H9 (cell line): ENCODE measurements around the gene RAI14. TPM values are rescaled to one million over a fixed set of nuclear protein-coding genes. Genes with fewer than 3 reads are reported as not detected.

ENCODE experiments used
- DNase-seq: peaks from one replicate; pipeline ENCODE4 v3.0.0-alpha.2; 2017
- H2AFZ ChIP-seq: one replicate; pipeline ENCODE4 v1.6.1; 2013; ENCODE audit warnings: mild to moderate bottlenecking, low read length, control low read depth, moderate library complexity
- H2AK5ac ChIP-seq: 2 replicates; pipeline ENCODE4 v1.6.1; 2013; ENCODE audit warnings: low read length, control low read depth, mixed read lengths; ENCODE audit not compliant: insufficient read length
- H2BK120ac ChIP-seq: one replicate; pipeline ENCODE4 v1.6.1; 2013; ENCODE audit warnings: low read depth, mild to moderate bottlenecking, low read length, control low read depth, inconsistent platforms; ENCODE audit not compliant: poor library complexity, severe bottlenecking
- H2BK12ac ChIP-seq: 2 replicates; pipeline ENCODE4 v1.6.1; 2013; ENCODE audit warnings: low read length, control low read depth, mixed read lengths, low read depth; ENCODE audit not compliant: insufficient read length
- H2BK15ac ChIP-seq: 2 replicates; pipeline ENCODE4 v1.6.1; 2013; ENCODE audit warnings: low read depth, low read length, control low read depth
- H2BK20ac ChIP-seq: one replicate; pipeline ENCODE4 v1.6.1; 2013; ENCODE audit warnings: low read depth, mild to moderate bottlenecking, low read length, control low read depth, inconsistent platforms; ENCODE audit not compliant: poor library complexity, severe bottlenecking
- H2BK5ac ChIP-seq: 2 replicates; pipeline ENCODE4 v1.6.1; 2013; ENCODE audit warnings: low read length, control low read depth, mixed read lengths; ENCODE audit not compliant: insufficient read length
- H3K14ac ChIP-seq: 2 replicates; pipeline ENCODE4 v1.6.1; 2013; ENCODE audit warnings: low read length, control low read depth; ENCODE audit not compliant: insufficient read depth
- H3K18ac ChIP-seq: 2 replicates; pipeline ENCODE4 v1.6.1; 2013; ENCODE audit warnings: low read depth, mild to moderate bottlenecking, mixed read lengths, low read length, control low read depth; ENCODE audit not compliant: insufficient read length
- H3K23ac ChIP-seq: 2 replicates; pipeline ENCODE4 v1.6.1; 2013; ENCODE audit warnings: low read length, control low read depth, mixed read lengths, low read depth; ENCODE audit not compliant: insufficient read length
- H3K23me2 ChIP-seq: 2 replicates; pipeline ENCODE4 v1.6.1; 2013; ENCODE audit warnings: low read depth, mild to moderate bottlenecking, mixed read lengths, low read length, control low read depth; ENCODE audit not compliant: insufficient read length, poor library complexity, severe bottlenecking
- H3K27ac ChIP-seq: 2 replicates; pipeline ENCODE4 v1.5.1; 2013; ENCODE audit warnings: low read length, control low read depth, mixed read lengths, low read depth; ENCODE audit not compliant: insufficient read length
- H3K27me3 ChIP-seq: 2 replicates; pipeline ENCODE4 v1.6.1; 2013; ENCODE audit warnings: low read length, control low read depth, inconsistent platforms; ENCODE audit not compliant: insufficient read depth
- H3K4ac ChIP-seq: 2 replicates; pipeline ENCODE4 v1.6.1; 2013; ENCODE audit warnings: low read depth, mild to moderate bottlenecking, control low read depth, inconsistent platforms, low read length, moderate library complexity
- H3K4me1 ChIP-seq: 2 replicates; pipeline ENCODE4 v1.6.1; 2013; ENCODE audit warnings: low read length, control low read depth, inconsistent platforms; ENCODE audit not compliant: insufficient read depth
- H3K4me2 ChIP-seq: 2 replicates; pipeline ENCODE4 v1.6.1; 2013; ENCODE audit warnings: low read length, control low read depth, mixed read lengths; ENCODE audit not compliant: insufficient read length, insufficient read depth
- H3K56ac ChIP-seq: 2 replicates; pipeline ENCODE4 v1.6.1; 2013; ENCODE audit warnings: low read depth, mild to moderate bottlenecking, mixed read lengths, low read length, control low read depth; ENCODE audit not compliant: insufficient read length
- H3K79me1 ChIP-seq: 2 replicates; pipeline ENCODE4 v1.6.1; 2013; ENCODE audit warnings: low read depth, mild to moderate bottlenecking, moderate library complexity, low read length, control low read depth, inconsistent platforms; ENCODE audit not compliant: insufficient read depth, poor library complexity, severe bottlenecking
- H3K79me2 ChIP-seq: 2 replicates; pipeline ENCODE4 v1.6.1; 2013; ENCODE audit warnings: low read length, control low read depth, inconsistent platforms; ENCODE audit not compliant: insufficient read depth
- H3K9ac ChIP-seq: 2 replicates; pipeline ENCODE4 v1.6.1; 2013; ENCODE audit warnings: low read length, control low read depth, mixed read lengths; ENCODE audit not compliant: insufficient read length; ENCODE audit errors: extremely low read depth
- H3K9me3 ChIP-seq: one replicate; pipeline ENCODE4 v1.6.1; 2013; ENCODE audit warnings: low read depth, low read length, inconsistent platforms; ENCODE audit not compliant: control insufficient read depth
- H3T11ph ChIP-seq: one replicate; pipeline ENCODE4 v1.6.1; 2013; ENCODE audit warnings: mild to moderate bottlenecking, low read length, control low read depth, inconsistent platforms
- H4K20me1 ChIP-seq: one replicate; pipeline ENCODE4 v1.6.1; 2013; ENCODE audit not compliant: control insufficient read depth, insufficient read length, insufficient read depth
- H4K5ac ChIP-seq: 2 replicates; pipeline ENCODE4 v1.6.1; 2013; ENCODE audit warnings: low read depth, mild to moderate bottlenecking, mixed read lengths, low read length, control low read depth; ENCODE audit not compliant: insufficient read length
- H4K8ac ChIP-seq: replicated peaks from 2 replicates; pipeline ENCODE4 v1.6.1; 2013; ENCODE audit warnings: low read length, control low read depth, mixed read lengths, low read depth; ENCODE audit not compliant: insufficient read length
- H4K91ac ChIP-seq: 2 replicates; pipeline ENCODE4 v1.6.1; 2013; ENCODE audit warnings: low read depth, mild to moderate bottlenecking, moderate library complexity, mixed read lengths, low read length, control low read depth; ENCODE audit not compliant: insufficient read length
- H3K27ac Mint-ChIP-seq, 3 experiments: 2 replicates in 2 of 3; 3 replicates in 1 of 3; pipeline ENCODE4 v1.8.0; 2020 to 2021; ENCODE audit warnings: mixed read lengths in 3 of 3, mild to moderate bottlenecking in 1 of 3, moderate library complexity in 1 of 3
- H3K27me3 Mint-ChIP-seq: 2 replicates; pipeline ENCODE4 v1.8.0; 2021; ENCODE audit warnings: low read depth, mild to moderate bottlenecking, moderate library complexity, mixed read lengths
- H3K36me3 Mint-ChIP-seq, 3 experiments: 2 replicates in 2 of 3; 3 replicates in 1 of 3; pipeline ENCODE4 v1.8.0; 2020 to 2021; ENCODE audit warnings: low read depth in 3 of 3, mixed read lengths in 3 of 3; ENCODE audit not compliant: insufficient read depth in 1 of 3
- H3K4me1 Mint-ChIP-seq, 2 experiments: 2 replicates each; pipeline ENCODE4 v1.8.0; 2020; ENCODE audit warnings: mixed read lengths in 2 of 2
- H3K4me3 Mint-ChIP-seq, 2 experiments: 2 replicates in 1 of 2; 3 replicates in 1 of 2; pipeline ENCODE4 v1.8.0; 2020 to 2021; ENCODE audit warnings: mild to moderate bottlenecking in 2 of 2, mixed read lengths in 2 of 2, moderate library complexity in 1 of 2
- H3K9me3 Mint-ChIP-seq, 2 experiments: 2 replicates in 1 of 2; 3 replicates in 1 of 2; pipeline ENCODE4 v1.8.0; 2020; ENCODE audit warnings: mild to moderate bottlenecking in 2 of 2, mixed read lengths in 2 of 2, moderate library complexity in 1 of 2
- CTCF ChIP-seq: fragments of 200-600 bp; sonication (generic); conservative IDR thresholded peaks from 3 replicates; pipeline ENCODE4 v1.8.0; 2021; ENCODE audit warnings: antibody characterized with exemption, mild to moderate bottlenecking
- total RNA-seq: library from RNA; stranded (reverse); gene quantifications from 2 replicates; pipeline ENCODE4 v1.2.1, GENCODE V29; 2021

Gene RAI14
- total RNA-seq, 1 experiment from 2014 or later: 127 TPM

GRCh38 chr5:34653708-34654107 lies 2.4 kb upstream of the RAI14 start:
- no peak overlapping the region for H2BK120ac ChIP-seq
- no peak overlapping the region for H3K18ac ChIP-seq
- H3K9me3 ChIP-seq: no peaks in the 10 kb centered on the region
- H4K20me1 ChIP-seq: no peaks in the 10 kb centered on the region
- H3K4me3 Mint-ChIP-seq: no peak overlapping the region
- H3K79me2 ChIP-seq: peaks cover 14% of the 10 kb centered on the region; the same call in 1 of the 2 replicates
- no peak overlapping the region for H3K56ac ChIP-seq
- no peak overlapping the region for H3K27ac ChIP-seq
- no peak overlapping the region for H2BK15ac ChIP-seq
- H3K36me3 Mint-ChIP-seq: peaks cover 1 to 3% (median 1%) of the 10 kb centered on the region in 3 experiments; a peak in 4 of 7 replicates
- peaks cover 17% of the 10 kb centered on the region for H3K23me2 ChIP-seq
- H4K5ac ChIP-seq: no peak overlapping the region
- H3K27me3 Mint-ChIP-seq: no peaks in the 10 kb centered on the region
- peaks cover 32 to 35% of the 10 kb centered on the region in 2 experiments for H3K4me1 Mint-ChIP-seq
- no peak overlapping the region for H3K4me2 ChIP-seq
- H2BK5ac ChIP-seq: no peak overlapping the region
- no peak for TF ChIP-seq CTCF
- H3K4ac ChIP-seq: no peak overlapping the region
- H3K27me3 ChIP-seq: no peaks in the 10 kb centered on the region
- no peak overlapping the region for H2BK20ac ChIP-seq
- no peak overlapping the region for H2AFZ ChIP-seq
- no peak overlapping the region for H3K23ac ChIP-seq
- no peak overlapping the region for H3T11ph ChIP-seq
- no peak overlapping the region for H2BK12ac ChIP-seq
- H3K9ac ChIP-seq: no peak overlapping the region
- H3K79me1 ChIP-seq: no peaks in the 10 kb centered on the region
- DNase-seq: no peak
- peaks cover 0 to 2% of the 10 kb centered on the region in 2 experiments; a peak in 1 of 5 replicates for H3K9me3 Mint-ChIP-seq
- H2AK5ac ChIP-seq: no peak overlapping the region
- H3K14ac ChIP-seq: no peak overlapping the region
- H3K27ac Mint-ChIP-seq: peak overlapping the region in 1 of 3 experiments; percentile 33; a peak in 1 of 7 replicates
- H4K91ac ChIP-seq: no peak overlapping the region
- H4K8ac ChIP-seq: no peak overlapping the region
- H3K4me1 ChIP-seq: peaks cover 6% of the 10 kb centered on the region; the same call in 1 of the 2 replicates
